K562 (cell line): ENCODE data around the gene RBM22. TPM values are rescaled to one million over a fixed set of nuclear protein-coding genes. Genes with fewer than 3 reads are reported as not detected.

Source experiments
- ATAC-seq: fragments of 200-7000 bp; cut with Tn5 transposase; 3 replicates; pipeline ENCODE4 v1.9.1; 2020; ENCODE audit warnings: moderate library complexity
- BruUV-seq: library from RNA; stranded (reverse); fragments of 400-500 nt; replicated peaks from 2 replicates; lab custom pipeline; 2021; lab: Mats Ljungman, UMichigan
- CTCF ChIA-PET: fragments of 300-600 bp; formaldehyde crosslinking; extraction: SDS; loops from one replicate; lab custom pipeline; 2021; ENCODE audit warnings: low intra/inter-chr PET ratio; lab: Yijun Ruan, JAX
- POLR2A ChIA-PET: fragments of 300-600, 350-650 bp; sonication (Branson Sonifier 250); formaldehyde crosslinking; extraction: SDS; loops from one replicate; lab custom pipeline; 2021; ENCODE audit warnings: antibody characterized with exemption, inconsistent platforms; lab: Yijun Ruan, JAX
- DNase-seq, 4 experiments: peaks; one replicate each; pipeline versions ENCODE4 v3.0.0 to v3.0.0-alpha.2; 2011 to 2018; ENCODE audit warnings: low spot score in 3 of 4, mixed read lengths in 3 of 4; ENCODE audit errors: extremely low read depth in 1 of 4
- FAIRE-seq: peaks from 2 replicates; lab custom pipeline; 2011; peaks lifted over from hg19 to GRCh38; lab: Jason Lieb, UNC
- H2AFZ ChIP-seq: 2 replicates; pipeline ENCODE4 v1.6.0; 2011; ENCODE audit warnings: low read depth, low read length, control low read depth, inconsistent platforms
- H3K27ac ChIP-seq: fragments of 200-600 bp; 3 replicates; pipeline ENCODE4 v1.8.0; 2011; ENCODE audit warnings: low read depth, mild to moderate bottlenecking, control low read depth, inconsistent platforms, low read length, moderate library complexity, mixed read lengths; ENCODE audit errors: extremely low read depth
- H3K27me3 ChIP-seq, 2 experiments: fragments of 300-600 bp in 1 of 2; 2 replicates in 1 of 2; 3 replicates in 1 of 2; pipeline versions ENCODE4 v1.6.0 to v1.8.0; 2011; ENCODE audit warnings: inconsistent platforms in 2 of 2, low read length in 2 of 2, mild to moderate bottlenecking in 1 of 2, mixed read lengths in 1 of 2, moderate library complexity in 1 of 2; ENCODE audit not compliant: control insufficient read depth in 2 of 2, insufficient read depth in 2 of 2
- H3K36me3 ChIP-seq: fragments of 300-600 bp; 3 replicates; pipeline ENCODE4 v1.8.0; 2011; ENCODE audit warnings: mild to moderate bottlenecking, low read length, inconsistent platforms; ENCODE audit not compliant: control insufficient read depth, insufficient read depth
- H3K4me1 ChIP-seq, 2 experiments: fragments of 200-600 bp in 1 of 2; replicated peaks in 1 of 2; 2 replicates in 1 of 2; 3 replicates in 1 of 2; pipeline versions ENCODE4 v1.5.1 to v1.8.0; 2011; ENCODE audit warnings: inconsistent platforms in 2 of 2, low read length in 2 of 2, mild to moderate bottlenecking in 1 of 2, mixed read lengths in 1 of 2, moderate library complexity in 1 of 2; ENCODE audit not compliant: control insufficient read depth in 2 of 2, insufficient read depth in 2 of 2
- H3K4me2 ChIP-seq: 2 replicates; pipeline ENCODE4 v1.6.1; 2011; ENCODE audit warnings: low read length, control low read depth, inconsistent platforms, mixed read lengths; ENCODE audit not compliant: insufficient read depth
- H3K4me3 ChIP-seq: fragments of 200-600 bp; sonication (generic), shearing (Covaris generic); 2 replicates; pipeline ENCODE4 v1.5.1; 2016; ENCODE audit warnings: control low read depth, inconsistent platforms
- H3K79me2 ChIP-seq: fragments of 200-600 bp; 3 replicates; pipeline ENCODE4 v1.8.0; 2011; ENCODE audit warnings: low read length, inconsistent platforms; ENCODE audit not compliant: control insufficient read depth, insufficient read depth
- H3K9ac ChIP-seq, 2 experiments: 2 replicates each; pipeline versions ENCODE4 v1.6.0 to v1.6.1; 2011; ENCODE audit warnings: low read depth in 2 of 2, low read length in 2 of 2, control low read depth in 1 of 2, inconsistent platforms in 1 of 2, mild to moderate bottlenecking in 1 of 2, mixed read lengths in 1 of 2; ENCODE audit not compliant: insufficient read depth in 1 of 2
- H3K9me1 ChIP-seq: one replicate; pipeline ENCODE4 v1.6.0; 2011; ENCODE audit warnings: inconsistent platforms, mild to moderate bottlenecking, low read length, moderate library complexity; ENCODE audit not compliant: control insufficient read depth, insufficient read depth
- H3K9me3 ChIP-seq: replicated peaks from 2 replicates; pipeline ENCODE4 v1.5.1; 2011; ENCODE audit warnings: low read depth, low read length, inconsistent platforms; ENCODE audit not compliant: control insufficient read depth, insufficient read depth
- H4K20me1 ChIP-seq: replicated peaks from 2 replicates; pipeline ENCODE4 v1.6.1; 2011; ENCODE audit warnings: low read length, inconsistent platforms, mixed read lengths; ENCODE audit not compliant: control insufficient read depth, insufficient read depth
- CEBPG ChIP-seq, 3 experiments: fragments of 200-800 bp in 1 of 3; sonication (Bioruptor generic) in 1 of 3; sonication (generic) in 1 of 3; formaldehyde crosslinking in 1 of 3; IDR thresholded peaks in 2 of 3; conservative IDR thresholded peaks in 1 of 3; 2 replicates each; pipeline versions ENCODE4 v1.6.1 to v1.8.0; 2016 to 2022; ENCODE audit warnings: missing compliant biosample characterization in 2 of 3, missing genetic modification characterization in 2 of 3, mild to moderate bottlenecking in 1 of 3, missing genetic modification reagents in 1 of 3
- EWSR1 ChIP-seq: fragments of 450-650 bp; IDR thresholded peaks from 2 replicates; pipeline ENCODE4 v1.6.1; 2018; ENCODE audit warnings: borderline replicate concordance, mild to moderate bottlenecking, low read depth, moderate library complexity; ENCODE audit not compliant: partially characterized antibody
- NRF1 ChIP-seq, 2 experiments: fragments of 450-650 bp; IDR thresholded peaks in 1 of 2; conservative IDR thresholded peaks in 1 of 2; 2 replicates each; pipeline ENCODE4 v1.6.1; 2014; ENCODE audit warnings: mild to moderate bottlenecking in 2 of 2
- PHB2 ChIP-seq: fragments of 450-650 bp; IDR thresholded peaks from 2 replicates; pipeline ENCODE4 v1.6.1; 2017; ENCODE audit warnings: low read depth
- ZNF431 ChIP-seq: sonication (generic); formaldehyde crosslinking; IDR thresholded peaks from 2 replicates; pipeline ENCODE4 v1.8.0; 2022; ENCODE audit warnings: mild to moderate bottlenecking, missing genetic modification reagents
- WGBS: fragments of 100-300 bp; shearing (Covaris generic); methylation state at CpG from one replicate; pipeline ENCODE4 v1.1.6; 2016; ENCODE audit warnings: low coverage, mixed read lengths; ENCODE audit not compliant: insufficient coverage; ENCODE audit errors: missing lambda C conversion rate; 5-methylcytosine and 5-hydroxymethylcytosine counted together
- in situ Hi-C: fragments of 300-500 bp; cut with MboI; formaldehyde crosslinking; loops from 4 replicates; pipeline ENCODE4 v1.15.0; 2018; ENCODE audit warnings: inconsistent platforms, mixed read lengths
- intact Hi-C: fragments of 100-400 bp; cut with micrococcal nuclease; formaldehyde crosslinking; loops from 2 replicates; pipeline ENCODE4 v1.14.2; 2022
- polyA plus RNA-seq, 8 experiments: library from polyadenylated mRNA; depleted of rRNA in 4 of 8; stranded (reverse) in 5 of 8; unstranded in 3 of 8; fragments of >200 nt; fragmentation: Nextera tagmentation in 2 of 8; fragmentation: Illumina TruSeq in 1 of 8; extraction: Ambion mirVana in 2 of 8; extraction: Trizol in 1 of 8; gene quantifications; 2 replicates each; pipeline versions ENCODE4 v1.2.1 to v1.2.3, GENCODE V29; 2011 to 2014; ENCODE audit warnings: inconsistent platforms in 1 of 8, missing spikeins in 1 of 8
- total RNA-seq, 7 experiments: library from RNA; depleted of rRNA in 6 of 7; stranded (reverse); fragments of >200 nt in 6 of 7; fragmentation: Illumina TruSeq in 2 of 7; extraction: Trizol in 2 of 7; gene quantifications; 2 replicates each; pipeline versions ENCODE4 v1.2.1 to v1.2.3, GENCODE V29; 2011 to 2021; ENCODE audit warnings: low replicate concordance in 1 of 7
- TF ChIP-seq, protein P1 (sequence below): fragments of 250-450 bp; sonication (Bioruptor Pico); IDR thresholded peaks from 2 replicates; pipeline ENCODE4 v1.4.0; 2020; ENCODE audit warnings: mild to moderate bottlenecking, moderate library complexity, borderline replicate concordance
- TF ChIP-seq, protein P2 (sequence below), 3 experiments: fragments of 200-800 bp in 1 of 3; sonication (Bioruptor generic) in 1 of 3; sonication (generic) in 1 of 3; formaldehyde crosslinking in 1 of 3; IDR thresholded peaks; 2 replicates each; pipeline versions ENCODE4 v1.6.1 to v1.8.0; 2016 to 2022; ENCODE audit warnings: mild to moderate bottlenecking in 2 of 3, missing compliant biosample characterization in 2 of 3, missing genetic modification characterization in 2 of 3, missing genetic modification reagents in 1 of 3

The RBM22 gene
- total and polyA plus RNA-seq, 9 of the 15 experiments (the other 6 are each of a cell fraction or from before 2014, with no cell fraction given): 31.3 to 82.2 (median 44.8) TPM

DNA sequence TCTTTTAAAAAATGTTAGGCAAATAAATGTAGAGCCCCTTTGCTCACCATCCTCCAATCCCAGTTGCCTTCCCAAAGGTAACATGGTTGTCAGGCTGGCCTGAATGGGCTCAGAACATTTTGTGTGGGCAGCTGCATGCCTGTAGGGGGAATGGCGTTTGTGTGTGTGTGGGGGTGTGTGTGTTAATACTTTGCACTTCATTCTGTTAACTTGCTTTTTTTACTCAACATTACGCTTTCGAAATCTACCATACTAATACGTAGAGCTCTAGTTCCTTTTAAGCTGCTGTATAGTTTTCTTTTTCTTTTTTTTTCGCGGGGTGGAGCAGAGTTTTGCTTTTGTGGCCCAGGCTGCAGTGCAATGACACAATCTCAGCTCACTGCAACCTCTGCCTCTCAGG lies 25.8 kb downstream of the RBM22 start:
- Histone ChIP-seq H3K9me1 (no peaks in the 10 kb centered on the region), H3K36me3 (no peaks in the 10 kb centered on the region), H3K4me2 (no peak overlapping the region), H3K4me1 (peaks cover 0 to 13% of the 10 kb centered on the region in 2 experiments; a peak in 2 of 5 replicates), H3K9me3 (no peaks in the 10 kb centered on the region), H3K27me3 (peaks cover 10 to 21% of the 10 kb centered on the region in 2 experiments; a peak in 3 of 5 replicates), H3K4me3 (no peak overlapping the region), H2AFZ (no peak overlapping the region), H3K79me2 (no peaks in the 10 kb centered on the region), H3K27ac (no peak overlapping the region), H3K9ac (no peak overlapping the region), H4K20me1 (no peaks in the 10 kb centered on the region)
- POLR2A ChIA-PET: interaction anchor here (0.6 to 0.7 kb wide), 3 partner anchors 26 to 1119 kb away, joined by 3 read pairs; partner anchors contain the start of gene RBM22
- intact Hi-C loops (no loop called here), in situ Hi-C loops (no loop called here)
- CTCF ChIA-PET: no interaction called here
- WGBS: 44% methylated on average over 6 of the region's 6 CpGs
- DNase-seq: no peak
- TF ChIP-seq EWSR1: no peak
- TF ChIP-seq, protein P1, sequence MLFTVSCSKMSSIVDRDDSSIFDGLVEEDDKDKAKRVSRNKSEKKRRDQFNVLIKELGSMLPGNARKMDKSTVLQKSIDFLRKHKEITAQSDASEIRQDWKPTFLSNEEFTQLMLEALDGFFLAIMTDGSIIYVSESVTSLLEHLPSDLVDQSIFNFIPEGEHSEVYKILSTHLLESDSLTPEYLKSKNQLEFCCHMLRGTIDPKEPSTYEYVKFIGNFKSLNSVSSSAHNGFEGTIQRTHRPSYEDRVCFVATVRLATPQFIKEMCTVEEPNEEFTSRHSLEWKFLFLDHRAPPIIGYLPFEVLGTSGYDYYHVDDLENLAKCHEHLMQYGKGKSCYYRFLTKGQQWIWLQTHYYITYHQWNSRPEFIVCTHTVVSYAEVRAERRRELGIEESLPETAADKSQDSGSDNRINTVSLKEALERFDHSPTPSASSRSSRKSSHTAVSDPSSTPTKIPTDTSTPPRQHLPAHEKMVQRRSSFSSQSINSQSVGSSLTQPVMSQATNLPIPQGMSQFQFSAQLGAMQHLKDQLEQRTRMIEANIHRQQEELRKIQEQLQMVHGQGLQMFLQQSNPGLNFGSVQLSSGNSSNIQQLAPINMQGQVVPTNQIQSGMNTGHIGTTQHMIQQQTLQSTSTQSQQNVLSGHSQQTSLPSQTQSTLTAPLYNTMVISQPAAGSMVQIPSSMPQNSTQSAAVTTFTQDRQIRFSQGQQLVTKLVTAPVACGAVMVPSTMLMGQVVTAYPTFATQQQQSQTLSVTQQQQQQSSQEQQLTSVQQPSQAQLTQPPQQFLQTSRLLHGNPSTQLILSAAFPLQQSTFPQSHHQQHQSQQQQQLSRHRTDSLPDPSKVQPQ: no peak
- no peak for TF ChIP-seq PHB2
- TF ChIP-seq, protein P2, sequence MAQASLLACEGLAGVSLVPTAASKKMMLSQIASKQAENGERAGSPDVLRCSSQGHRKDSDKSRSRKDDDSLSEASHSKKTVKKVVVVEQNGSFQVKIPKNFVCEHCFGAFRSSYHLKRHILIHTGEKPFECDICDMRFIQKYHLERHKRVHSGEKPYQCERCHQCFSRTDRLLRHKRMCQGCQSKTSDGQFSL (CRISPR knock-in tag; IDR thresholded peaks at IDR 0.05): no peak
- TF ChIP-seq, protein P2 (tag; IDR thresholded peaks at IDR 0.05): no peak
- TF ChIP-seq NRF1 (conservative IDR thresholded peaks at IDR 0.05 in 1 of 2, IDR thresholded peaks at IDR 0.05 in 1 of 2): no peak
- no peak for TF ChIP-seq ZNF431
- TF ChIP-seq CEBPG (CRISPR knock-in tag; IDR thresholded peaks at IDR 0.05): no peak
- no peak for TF ChIP-seq CEBPG (tag; conservative IDR thresholded peaks at IDR 0.05 in 1 of 2, IDR thresholded peaks at IDR 0.05 in 1 of 2)
- ATAC-seq: no peak
- BruUV-seq: no TSS peak
- FAIRE-seq: no peak
